Fibroblast of pulmonary artery (primary cell): ENCODE measurements around the gene AHSA1.

Experiments used
- DNase-seq: peaks from one replicate; pipeline ENCODE4 v3.0.0-alpha.2; 2010; ENCODE audit warnings: low read depth
- H3K4me3 ChIP-seq: replicated peaks from 2 replicates; pipeline ENCODE4 v1.5.1; 2011; ENCODE audit warnings: low read depth, mild to moderate bottlenecking, control low read depth, low read length, moderate library complexity
- CTCF ChIP-seq: IDR thresholded peaks from 2 replicates; pipeline ENCODE4 v1.5.1; 2011; ENCODE audit warnings: mild to moderate bottlenecking, control low read depth, low read length, inconsistent platforms; ENCODE audit errors: missing control alignments

Gene AHSA1

GRCh38 chr14:77473921-77474320 lies 16.0 kb downstream of the AHSA1 start:
- no peak for TF ChIP-seq CTCF
- no peak for DNase-seq
- no peak overlapping the region for H3K4me3 ChIP-seq

- TF ChIP-seq CTCF, result no peak
- no peak for DNase-seq
Measured at GRCh38 chr14:77474479-77475177, 16.7 kb downstream of the AHSA1 start.

GRCh38 chr14:77475432-77476115 lies 17.7 kb downstream of the AHSA1 start:
- DNase-seq, result no peak
- no peak for TF ChIP-seq CTCF
- H3K4me3 ChIP-seq, result no peak overlapping the region

More at GRCh38 chr14:77474479-77475177, 16.7 kb downstream of the AHSA1 start:
- no peak overlapping the region for H3K4me3 ChIP-seq

GRCh38 chr14:77478029-77478428 lies 20.1 kb downstream of the AHSA1 start:
- TF ChIP-seq CTCF, result no peak
- H3K4me3 ChIP-seq, result no peak overlapping the region
- DNase-seq, result no peak

- no peak for DNase-seq
- TF ChIP-seq CTCF, result no peak
- no peak overlapping the region for H3K4me3 ChIP-seq
Measured at GRCh38 chr14:77478796-77479195, 20.9 kb downstream of the AHSA1 start.

GRCh38 chr14:77482422-77482821 lies 24.5 kb downstream of the AHSA1 start:
- TF ChIP-seq CTCF, result no peak
- no peak for DNase-seq
- H3K4me3 ChIP-seq, result no peak overlapping the region

GRCh38 chr14:77485256-77485655 lies 27.4 kb downstream of the AHSA1 start:
- no peak for TF ChIP-seq CTCF
- no peak for DNase-seq
- H3K4me3 ChIP-seq, result no peak overlapping the region
